HG03066 (cell line): ENCODE data around the gene MPDZ.

Source experiments
- ATAC-seq: cut with Tn5 transposase; IDR thresholded peaks from one replicate; pipeline ENCODE4 v1.9.1; 2021; ENCODE audit warnings: low read depth; ENCODE audit not compliant: unreplicated experiment

Gene MPDZ

GRCh38 chr9:13140843-13141592, 138.5 kb downstream of the MPDZ start:
- no peak for ATAC-seq

GRCh38 chr9:13139641-13140171, 139.8 kb downstream of the MPDZ start:
- no peak for ATAC-seq

- no peak for ATAC-seq
Measured at GRCh38 chr9:13137426-13137825, 142.1 kb downstream of the MPDZ start.

GRCh38 chr9:13131991-13132390, 147.5 kb downstream of the MPDZ start:
- no peak for ATAC-seq

GRCh38 chr9:13131416-13131815, 148.1 kb downstream of the MPDZ start:
- ATAC-seq, result no peak

- no peak for ATAC-seq
Measured at GRCh38 chr9:13128266-13128860, 151.1 kb downstream of the MPDZ start.

- no peak for ATAC-seq
Measured at GRCh38 chr9:13127131-13127530, 152.4 kb downstream of the MPDZ start.

- no peak for ATAC-seq
Measured at GRCh38 chr9:13125261-13125660, 154.2 kb downstream of the MPDZ start.

- no peak for ATAC-seq
Measured at GRCh38 chr9:13122756-13123369, 156.6 kb downstream of the MPDZ start.

- no peak for ATAC-seq
Measured at GRCh38 chr9:13118313-13118712, 161.2 kb downstream of the MPDZ start.

GRCh38 chr9:13116292-13116691, 163.2 kb downstream of the MPDZ start:
- no peak for ATAC-seq

GRCh38 chr9:13113751-13114150, 165.7 kb downstream of the MPDZ start:
- no peak for ATAC-seq

GRCh38 chr9:13113216-13113615, 166.3 kb downstream of the MPDZ start:
- ATAC-seq, result no peak

GRCh38 chr9:13111778-13112177, 167.7 kb downstream of the MPDZ start:
- no peak for ATAC-seq

GRCh38 chr9:13110766-13111417, 168.6 kb downstream of the MPDZ start:
- ATAC-seq, result no peak

GRCh38 chr9:13109781-13110180, 169.7 kb downstream of the MPDZ start:
- ATAC-seq, result no peak

- ATAC-seq, result no peak
Measured at GRCh38 chr9:13107008-13107407, 172.5 kb downstream of the MPDZ start.

- ATAC-seq, result no peak
Measured at GRCh38 chr9:13100914-13101572, 178.4 kb downstream of the MPDZ start.

- ATAC-seq, result no peak
Measured at GRCh38 chr9:13095056-13095455, 184.4 kb downstream of the MPDZ start.

GRCh38 chr9:13090628-13091027, 188.9 kb downstream of the MPDZ start:
- no peak for ATAC-seq

GRCh38 chr9:13089666-13090065, 189.8 kb downstream of the MPDZ start:
- ATAC-seq, result no peak
